IPS-NIHi11 (cell line): ENCODE data around the gene ZC3H4.
A peak's percentile ranks its signal among the peaks of the same experiment; 100 is the strongest.

ENCODE experiments used
- DNase-seq: peaks from one replicate; pipeline ENCODE4 v3.0.0; 2012; ENCODE audit warnings: mixed read lengths, low spot score

Gene ZC3H4

GRCh38 chr19:47047763-47048405 lies 65.7 kb downstream of the ZC3H4 start:
- peak; percentile 97 for DNase-seq

- no peak for DNase-seq
These were observed 66.3 kb downstream of the ZC3H4 start for GRCh38 chr19:47047272-47047762.

- no peak for DNase-seq
These were observed 67.6 kb downstream of the ZC3H4 start for GRCh38 chr19:47045867-47046470.

GRCh38 chr19:47044946-47045866 lies 68.4 kb downstream of the ZC3H4 start:
- no peak for DNase-seq

- no peak for DNase-seq
These were observed 72.7 kb downstream of the ZC3H4 start for GRCh38 chr19:47040869-47041268.

GRCh38 chr19:47039239-47039874 lies 74.2 kb downstream of the ZC3H4 start:
- DNase-seq = no peak

- no peak for DNase-seq
These were observed 75.8 kb downstream of the ZC3H4 start for GRCh38 chr19:47037766-47038165.

- no peak for DNase-seq
These were observed 77.4 kb downstream of the ZC3H4 start for GRCh38 chr19:47036097-47036651.

GRCh38 chr19:47035127-47036096 lies 78.2 kb downstream of the ZC3H4 start:
- DNase-seq = peak; percentile 97

- peak; percentile 89 for DNase-seq
These were observed 81.3 kb downstream of the ZC3H4 start for GRCh38 chr19:47032171-47032811.

- peak; percentile 70 for DNase-seq
These were observed 85.4 kb downstream of the ZC3H4 start for GRCh38 chr19:47028195-47028601.

GRCh38 chr19:47027586-47028088 lies 85.9 kb downstream of the ZC3H4 start:
- peak; percentile 8 for DNase-seq

- DNase-seq = no peak
These were observed 86.7 kb downstream of the ZC3H4 start for GRCh38 chr19:47026889-47027288.

- no peak for DNase-seq
These were observed 87.4 kb downstream of the ZC3H4 start for GRCh38 chr19:47026156-47026555.

GRCh38 chr19:47024502-47024901 lies 89.1 kb downstream of the ZC3H4 start:
- no peak for DNase-seq

GRCh38 chr19:47023448-47023794 lies 90.2 kb downstream of the ZC3H4 start:
- no peak for DNase-seq

- no peak for DNase-seq
These were observed 90.8 kb downstream of the ZC3H4 start for GRCh38 chr19:47022541-47023447.

GRCh38 chr19:47022140-47022536 lies 91.4 kb downstream of the ZC3H4 start:
- DNase-seq = no peak

- DNase-seq = peak; percentile 67
These were observed 91.9 kb downstream of the ZC3H4 start for GRCh38 chr19:47021536-47022139.
